ENCODE measurements around the gene ACTL6B.

ACTL6B gene

DNA sequence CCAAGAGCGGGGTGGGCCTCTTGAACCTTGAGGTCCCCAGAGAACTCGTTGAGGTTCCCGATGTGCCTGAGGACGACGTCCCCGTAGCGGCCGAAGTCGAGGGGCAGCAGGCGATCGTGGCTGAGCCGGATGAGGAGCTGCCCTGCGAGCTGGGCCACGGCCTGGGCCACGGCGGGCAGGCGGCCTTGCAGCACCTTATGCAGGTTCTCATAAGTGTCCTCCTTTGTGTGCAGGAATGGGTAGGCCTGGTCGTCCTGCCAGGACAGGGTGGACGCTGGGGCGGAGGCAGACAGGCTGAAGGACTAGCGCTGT, 29.1 kb downstream of the ACTL6B start:
- no peak for DNase-seq (ENCODE audit: low read depth in 3 of 3)

DNA sequence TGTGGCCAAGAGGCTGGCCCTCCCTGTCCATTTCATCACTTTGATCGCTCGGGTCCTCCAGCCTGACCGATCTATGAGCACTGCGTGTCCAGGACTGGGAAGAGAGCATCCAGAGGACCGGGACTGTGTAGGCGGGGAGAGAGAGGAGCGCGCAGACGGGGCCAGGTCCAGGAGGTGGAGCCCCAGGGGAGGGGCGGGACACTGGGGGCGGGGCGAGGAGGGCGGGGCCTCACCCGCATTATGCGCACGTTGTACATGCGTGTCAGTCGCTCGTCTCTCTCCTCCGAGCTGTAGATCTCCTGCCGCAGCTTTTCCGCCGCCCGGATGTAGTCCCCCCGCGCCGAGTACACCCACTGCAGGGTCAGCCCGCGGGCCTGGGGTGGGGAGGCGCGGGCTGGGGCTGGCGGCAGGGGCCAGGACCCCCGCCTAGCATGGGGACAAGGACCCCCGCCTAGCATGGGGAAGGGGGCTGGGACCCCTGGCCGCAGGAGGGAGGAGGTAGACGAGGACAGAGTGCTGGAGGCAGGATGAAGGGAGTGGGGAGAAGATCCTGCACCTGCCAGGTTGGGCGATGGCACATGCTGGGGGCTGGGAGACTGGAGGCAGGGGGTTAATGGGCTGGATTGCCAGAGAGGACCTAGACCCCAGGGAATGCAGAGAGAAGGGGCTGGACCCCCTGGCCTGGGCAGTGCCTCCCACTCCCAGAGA, 29.6 kb downstream of the ACTL6B start:
- DNase-seq (ENCODE audit: low read depth in 3 of 3): peak; percentile 77 to 90 (median 78)

DNA sequence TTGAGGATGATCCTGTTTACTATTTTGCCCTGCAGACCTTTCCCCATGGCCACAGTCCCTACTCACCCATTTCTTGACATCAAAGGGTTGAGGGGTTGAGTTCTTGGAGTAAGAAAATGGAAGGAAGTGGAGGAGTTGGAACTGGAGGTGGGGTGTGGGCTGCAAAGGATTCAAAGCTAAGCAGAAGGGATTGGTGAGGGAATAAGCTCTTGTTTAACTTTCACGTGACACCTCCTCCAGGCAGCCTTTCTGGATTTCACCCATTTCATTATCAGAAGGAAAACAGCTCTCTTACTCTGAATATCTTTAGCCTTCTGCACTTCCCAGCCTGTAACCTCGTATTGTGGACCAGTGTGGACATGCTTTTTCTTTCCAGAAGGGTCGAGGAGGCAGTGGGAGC, 30.2 kb downstream of the ACTL6B start:
- DNase-seq (ENCODE audit: low read depth in 3 of 3): no peak

DNA sequence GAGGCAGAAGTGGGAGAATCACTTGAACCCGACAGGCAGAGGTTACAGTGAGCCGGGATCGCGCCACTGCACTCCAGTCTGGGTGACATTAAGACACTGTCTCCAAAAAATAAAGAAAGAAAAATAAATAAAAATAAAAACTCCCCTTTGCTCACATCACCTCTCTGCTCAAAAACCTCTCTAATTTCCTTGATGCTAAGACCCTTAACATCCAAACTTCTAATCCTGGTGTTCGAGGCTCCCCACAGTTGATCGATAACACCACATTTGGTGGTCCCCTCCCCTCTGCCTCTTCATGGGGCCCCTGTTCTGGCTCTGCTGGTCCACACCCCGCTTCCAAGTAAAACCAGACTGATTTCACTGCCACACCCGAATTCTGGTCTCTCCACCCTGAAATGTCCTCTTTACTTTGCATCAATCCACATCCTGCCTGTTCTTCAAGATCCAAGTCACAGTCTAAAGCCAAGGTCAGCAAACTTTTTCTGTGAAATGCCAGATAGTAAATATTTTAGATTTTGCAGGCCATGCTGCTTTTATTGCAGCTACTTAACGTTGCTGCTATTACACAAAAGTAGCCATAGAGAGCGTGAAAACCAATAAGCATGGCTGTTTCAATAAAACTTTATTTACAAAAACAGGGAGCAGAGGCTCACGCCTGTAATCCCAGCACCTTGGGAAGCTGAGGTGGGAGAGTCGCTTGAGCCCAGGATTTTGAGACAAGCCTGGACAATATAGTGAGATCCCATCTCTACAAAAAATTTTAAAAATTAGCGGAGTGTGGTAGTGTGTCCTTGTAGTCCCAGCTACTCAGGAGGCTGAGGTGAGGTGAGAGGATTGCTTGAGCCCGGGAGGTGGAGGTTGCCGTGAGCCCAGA, 32.1 kb downstream of the ACTL6B start:
- no peak for DNase-seq (ENCODE audit: low read depth in 3 of 3)

DNA sequence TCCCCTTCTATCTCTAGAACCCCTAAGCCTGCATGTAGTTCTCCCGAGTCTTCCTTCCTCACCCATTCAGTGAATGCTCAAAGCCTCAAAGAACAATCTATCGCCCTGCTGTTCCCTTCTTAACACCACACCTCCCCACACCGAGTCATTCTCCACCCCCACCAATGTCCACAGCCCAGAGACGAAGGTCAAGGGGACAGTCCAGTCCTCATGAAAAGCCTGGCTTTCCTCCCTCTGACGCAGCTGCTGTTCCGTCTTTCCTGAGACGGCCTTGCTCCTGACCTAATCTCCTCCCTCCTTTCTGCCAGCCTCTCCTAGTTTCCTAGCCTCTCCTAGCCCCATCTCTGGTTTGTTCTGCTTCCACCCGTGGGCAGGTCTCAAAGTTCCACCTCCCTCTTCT, 34.7 kb downstream of the ACTL6B start:
- DNase-seq (ENCODE audit: low read depth in 3 of 3): no peak

DNA sequence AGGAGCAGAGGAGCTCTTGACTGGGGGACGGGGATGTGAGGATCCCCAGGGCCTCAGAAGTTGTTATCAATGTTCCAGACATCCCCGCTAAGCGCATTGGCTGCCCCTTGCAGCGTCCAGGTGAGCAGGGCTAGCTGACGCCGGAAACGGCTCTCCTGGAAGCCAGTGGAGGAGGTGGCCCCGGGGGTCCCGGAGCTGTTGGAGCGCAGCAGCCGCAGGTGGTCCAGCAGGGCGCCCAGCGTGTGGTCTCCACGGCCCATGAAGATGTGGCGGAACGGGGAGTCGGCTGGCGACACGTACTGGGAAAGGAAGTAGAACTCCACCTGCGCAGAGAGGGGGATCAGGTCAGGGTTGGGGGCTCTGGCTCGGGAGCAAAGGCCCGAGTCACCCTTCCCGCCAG, 35.4 kb downstream of the ACTL6B start:
- no peak for DNase-seq (ENCODE audit: low read depth in 3 of 3)

DNA sequence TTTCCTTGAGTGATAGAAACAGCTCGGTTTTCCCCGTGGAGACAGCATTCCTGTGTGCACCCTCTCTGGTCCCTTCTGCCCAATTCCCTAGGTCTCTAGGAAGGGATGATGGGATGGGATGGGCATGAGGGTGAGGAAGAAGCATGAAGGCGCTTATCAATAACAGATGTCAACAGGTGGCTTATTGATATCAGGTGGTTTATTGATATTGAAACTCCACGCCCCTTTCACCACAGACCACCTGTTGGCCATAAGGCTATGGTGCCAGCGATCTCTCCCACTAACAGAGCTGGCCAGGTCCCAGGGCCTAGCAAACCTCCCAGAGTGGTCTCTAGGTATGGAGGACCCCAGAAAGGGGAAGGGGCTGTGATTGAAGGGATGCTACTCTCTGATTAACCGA, 36.0 kb downstream of the ACTL6B start:
- DNase-seq (ENCODE audit: low read depth in 3 of 3): no peak

DNA sequence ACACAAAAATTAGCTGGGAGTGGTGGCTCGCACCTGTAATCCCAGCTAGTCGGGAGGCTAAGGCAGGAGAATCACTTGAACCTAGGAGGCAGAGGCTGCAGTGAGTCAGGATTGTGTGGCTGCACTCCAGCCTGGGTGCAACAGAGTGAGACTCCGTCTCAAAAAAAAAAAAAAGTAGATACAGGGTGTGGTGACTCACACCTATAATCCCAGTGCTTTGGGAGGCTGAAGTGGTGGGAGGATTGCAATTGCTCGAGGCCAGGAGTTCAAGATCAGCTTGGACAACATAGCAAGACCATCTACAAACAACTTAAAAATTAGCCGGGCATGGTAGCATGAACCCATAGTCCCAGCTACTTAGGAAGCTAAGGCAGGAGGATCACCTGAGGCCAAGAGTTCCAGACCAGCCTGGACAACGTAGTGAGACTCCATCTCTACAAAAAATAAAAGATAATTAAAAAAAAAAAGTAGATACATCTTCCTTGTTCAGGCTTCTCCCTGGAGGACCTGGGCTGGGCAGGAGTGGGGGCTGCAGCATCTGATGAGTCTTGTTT, 41.9 kb downstream of the ACTL6B start:
- DNase-seq (ENCODE audit: low read depth in 3 of 3): no peak

DNA sequence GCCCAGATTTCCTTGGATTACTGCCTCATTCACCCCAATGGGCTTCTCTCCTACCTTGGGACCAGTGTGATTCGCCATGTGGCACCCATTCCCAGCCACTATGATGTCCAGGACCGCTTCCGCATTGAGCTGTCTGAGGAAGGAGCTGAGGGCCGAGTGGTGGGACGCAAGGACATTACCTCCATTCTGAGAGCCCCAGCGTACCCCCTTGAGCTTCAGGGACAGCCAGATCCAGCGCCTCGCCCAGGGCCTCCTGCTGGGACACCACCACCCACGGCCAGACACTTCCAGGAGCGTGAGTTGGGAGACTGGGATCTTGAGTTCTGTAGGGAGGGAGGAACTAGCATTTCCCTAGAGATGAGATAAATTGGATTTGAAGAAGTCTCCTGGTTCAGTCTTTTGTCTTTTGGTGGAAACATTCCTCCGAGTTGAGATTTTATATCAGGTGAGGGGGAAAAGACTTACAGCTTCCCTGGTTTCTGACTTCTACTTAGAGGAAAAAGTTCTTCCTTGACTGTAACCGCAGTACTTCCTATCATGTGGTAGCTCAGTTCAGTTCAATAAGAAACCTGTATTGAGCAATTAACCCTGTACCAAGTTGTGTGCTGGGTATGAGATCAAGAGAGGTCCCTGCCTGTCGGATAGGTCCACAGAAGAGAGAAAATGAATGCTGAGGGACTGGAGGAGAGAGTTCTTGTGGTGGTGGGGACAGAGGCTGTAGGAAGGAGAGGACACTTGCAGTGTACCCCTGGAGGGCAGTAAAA, 42.7 kb downstream of the ACTL6B start:
- DNase-seq (ENCODE audit: low read depth in 3 of 3): no peak

DNA sequence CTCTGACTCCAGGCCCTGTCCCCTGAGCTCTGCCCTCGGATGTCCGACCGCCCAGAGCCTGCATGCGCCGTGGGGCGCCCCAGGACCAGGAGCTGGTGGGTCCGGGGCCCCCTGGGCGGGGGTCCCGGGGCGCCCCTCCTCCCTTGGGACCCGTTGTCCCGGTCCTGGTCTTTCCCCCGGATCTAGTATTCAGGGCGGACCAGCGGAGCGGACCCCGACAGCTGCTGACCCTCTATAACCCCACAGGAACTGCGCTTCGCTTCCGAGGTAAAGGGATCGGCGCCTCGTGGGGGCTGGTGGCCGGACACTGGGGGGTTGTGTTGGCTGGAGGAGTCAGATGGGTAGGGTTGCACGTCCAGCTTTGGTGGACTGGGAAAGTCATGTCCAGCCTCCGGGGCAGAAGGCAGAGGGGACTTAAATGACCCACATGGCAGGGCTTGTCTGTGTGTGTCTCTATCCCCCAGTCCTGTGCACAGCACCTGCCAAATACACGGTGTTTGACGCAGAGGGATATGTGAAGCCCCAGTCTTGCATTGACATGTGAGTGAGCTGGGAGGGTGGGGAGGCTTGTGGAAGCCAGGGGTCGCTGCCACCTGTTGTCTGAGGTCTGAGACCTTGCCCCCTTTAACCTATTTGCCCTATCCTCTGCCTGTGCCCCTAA, 43.4 kb downstream of the ACTL6B start:
- no peak for DNase-seq (ENCODE audit: low read depth in 3 of 3)

DNA sequence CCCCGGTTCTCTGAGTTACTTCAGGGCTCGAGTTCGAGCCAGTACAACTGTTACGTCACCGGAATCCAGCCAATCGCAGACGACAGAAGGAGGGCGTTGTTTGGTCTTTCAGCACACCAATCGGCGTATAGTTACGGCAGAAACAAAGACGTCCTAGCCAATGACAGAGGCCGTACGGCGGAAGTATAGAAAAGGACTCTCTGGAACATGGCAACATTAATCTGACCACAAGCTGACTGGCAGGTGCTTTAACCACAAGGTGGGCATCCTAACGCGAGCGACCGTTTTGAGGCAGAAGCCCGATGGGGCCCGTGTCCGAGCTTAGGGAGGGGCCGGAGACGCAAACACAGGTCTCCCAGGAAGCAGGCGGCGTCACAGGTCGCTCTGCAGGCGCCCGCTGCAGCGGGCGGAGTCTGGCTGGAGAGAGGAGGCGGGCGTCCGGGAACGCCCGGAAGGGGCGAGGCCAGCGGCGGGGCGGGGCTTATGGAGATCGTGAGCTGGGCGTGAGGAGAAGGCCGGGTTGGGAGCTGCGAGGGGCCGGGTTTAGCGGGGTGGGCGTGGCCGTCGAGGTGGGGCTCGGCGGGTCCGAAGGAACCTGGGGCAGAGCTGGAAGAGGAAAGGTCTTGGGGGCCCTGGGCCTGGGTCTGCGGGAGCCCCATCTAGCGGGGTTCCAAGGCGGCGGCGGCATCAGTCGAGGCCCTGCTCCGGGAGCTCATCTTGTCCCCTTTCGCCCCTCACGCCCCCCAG, 44.1 kb downstream of the ACTL6B start, which contains the start of gene MOSPD3:
MOSPD3 (plus strand) TSS at position 558 of the 747 bp plus-strand sequence. CDS start 252 bp downstream, outside the sequence.
- peak; percentile 96 to 98 (median 98) for DNase-seq (ENCODE audit: low read depth in 3 of 3)

DNA sequence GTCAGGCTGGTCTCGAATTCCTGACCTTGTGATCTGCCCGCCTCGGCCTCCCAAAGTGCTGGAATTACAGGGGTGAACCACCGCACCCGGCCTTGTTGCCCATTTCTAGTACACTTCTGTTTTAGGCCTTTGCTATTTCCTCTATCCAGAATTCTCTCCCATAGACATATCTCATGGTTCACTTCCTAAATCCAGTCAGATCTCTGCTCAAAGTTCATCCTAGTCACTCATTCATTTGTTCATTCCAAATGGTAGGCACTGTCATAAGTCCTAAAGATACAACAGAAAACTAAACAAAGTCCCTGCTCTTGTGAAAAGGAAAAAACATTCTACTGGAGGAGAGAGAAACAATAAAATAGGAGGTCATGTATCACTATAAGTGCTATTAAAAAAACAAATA, 46.3 kb downstream of the ACTL6B start:
- DNase-seq (ENCODE audit: low read depth in 3 of 3): no peak

DNA sequence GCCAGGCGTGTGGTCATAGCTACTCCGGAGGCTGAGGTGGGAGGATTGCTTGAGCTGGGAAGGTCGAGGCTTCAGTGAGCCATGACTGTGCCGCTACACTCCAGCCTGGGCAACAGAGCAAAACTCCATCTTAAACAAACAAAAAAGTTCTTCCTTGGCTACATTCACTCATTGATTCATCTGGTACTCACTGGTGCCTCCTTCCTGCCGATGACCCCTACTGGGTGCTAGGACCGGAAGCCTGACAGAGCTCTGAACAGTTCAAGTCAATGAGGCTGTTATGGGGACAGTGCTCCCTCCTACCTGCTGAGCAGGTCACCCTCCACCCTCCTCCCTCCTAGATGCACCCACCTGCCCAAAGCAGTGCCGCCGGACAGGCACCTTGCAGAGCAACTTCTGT, 49.1 kb downstream of the ACTL6B start:
- DNase-seq (ENCODE audit: low read depth in 3 of 3): no peak

DNA sequence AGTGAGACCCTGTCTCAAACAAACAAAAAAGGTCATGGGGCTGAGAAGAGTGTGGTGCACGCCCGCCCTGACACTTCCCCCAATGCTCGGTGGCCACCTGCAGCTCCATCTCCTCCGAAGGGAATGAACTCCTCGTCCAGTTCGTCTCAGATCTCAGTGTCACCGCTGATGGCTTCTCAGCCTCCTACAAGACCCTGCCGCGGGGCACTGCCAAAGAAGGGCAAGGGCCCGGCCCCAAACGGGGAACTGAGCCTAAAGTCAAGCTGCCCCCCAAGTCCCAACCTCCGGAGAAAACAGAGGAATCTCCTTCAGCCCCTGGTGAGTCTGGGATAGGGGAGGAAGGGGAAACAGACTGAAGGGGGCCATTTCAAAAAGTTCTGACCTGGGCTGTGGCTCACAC, 49.9 kb downstream of the ACTL6B start:
- DNase-seq (ENCODE audit: low read depth in 3 of 3): no peak

DNA sequence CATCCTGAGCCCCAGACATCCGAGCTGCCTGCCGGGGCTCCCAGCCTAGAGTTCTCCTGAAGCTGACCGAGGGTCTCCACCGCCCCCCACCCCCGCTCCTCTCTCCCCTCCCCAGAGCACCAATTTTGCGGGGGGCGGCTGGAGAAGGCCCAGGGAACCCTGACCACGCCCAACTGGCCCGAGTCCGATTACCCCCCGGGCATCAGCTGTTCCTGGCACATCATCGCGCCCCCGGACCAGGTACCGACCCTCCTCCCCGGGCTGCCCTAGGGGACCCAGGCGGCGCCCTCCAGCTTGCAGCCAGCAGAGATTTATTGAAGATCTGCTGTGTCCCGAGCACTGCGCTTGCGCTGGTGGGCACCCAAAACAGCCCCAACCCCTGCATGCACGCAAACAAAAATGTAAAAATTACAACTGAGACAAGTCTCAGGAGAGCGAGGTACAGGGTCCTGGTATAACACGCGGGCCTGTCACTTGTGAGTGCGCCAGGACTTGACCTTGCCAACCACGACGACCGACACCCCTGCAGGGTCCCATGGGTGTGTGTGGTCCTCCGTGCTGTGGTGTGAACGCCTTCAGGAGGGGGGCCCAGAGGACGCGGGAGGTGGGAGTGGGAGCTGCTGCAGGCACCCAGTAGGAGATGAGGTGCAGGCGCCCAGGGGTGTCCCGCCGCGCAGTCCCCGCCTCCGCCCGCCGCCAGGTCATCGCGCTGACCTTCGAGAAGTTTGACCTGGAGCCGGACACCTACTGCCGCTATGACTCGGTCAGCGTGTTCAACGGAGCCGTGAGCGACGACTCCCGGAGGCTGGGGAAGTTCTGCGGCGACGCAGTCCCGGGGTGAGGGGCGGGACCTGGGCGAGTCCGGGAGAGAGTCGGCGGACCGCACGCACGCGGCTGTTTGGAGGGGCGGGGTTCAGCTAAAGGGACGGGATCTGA, 51.0 kb downstream of the ACTL6B start:
- DNase-seq (ENCODE audit: low read depth in 3 of 3): peak in 1 of 3 experiments; percentile 52

DNA sequence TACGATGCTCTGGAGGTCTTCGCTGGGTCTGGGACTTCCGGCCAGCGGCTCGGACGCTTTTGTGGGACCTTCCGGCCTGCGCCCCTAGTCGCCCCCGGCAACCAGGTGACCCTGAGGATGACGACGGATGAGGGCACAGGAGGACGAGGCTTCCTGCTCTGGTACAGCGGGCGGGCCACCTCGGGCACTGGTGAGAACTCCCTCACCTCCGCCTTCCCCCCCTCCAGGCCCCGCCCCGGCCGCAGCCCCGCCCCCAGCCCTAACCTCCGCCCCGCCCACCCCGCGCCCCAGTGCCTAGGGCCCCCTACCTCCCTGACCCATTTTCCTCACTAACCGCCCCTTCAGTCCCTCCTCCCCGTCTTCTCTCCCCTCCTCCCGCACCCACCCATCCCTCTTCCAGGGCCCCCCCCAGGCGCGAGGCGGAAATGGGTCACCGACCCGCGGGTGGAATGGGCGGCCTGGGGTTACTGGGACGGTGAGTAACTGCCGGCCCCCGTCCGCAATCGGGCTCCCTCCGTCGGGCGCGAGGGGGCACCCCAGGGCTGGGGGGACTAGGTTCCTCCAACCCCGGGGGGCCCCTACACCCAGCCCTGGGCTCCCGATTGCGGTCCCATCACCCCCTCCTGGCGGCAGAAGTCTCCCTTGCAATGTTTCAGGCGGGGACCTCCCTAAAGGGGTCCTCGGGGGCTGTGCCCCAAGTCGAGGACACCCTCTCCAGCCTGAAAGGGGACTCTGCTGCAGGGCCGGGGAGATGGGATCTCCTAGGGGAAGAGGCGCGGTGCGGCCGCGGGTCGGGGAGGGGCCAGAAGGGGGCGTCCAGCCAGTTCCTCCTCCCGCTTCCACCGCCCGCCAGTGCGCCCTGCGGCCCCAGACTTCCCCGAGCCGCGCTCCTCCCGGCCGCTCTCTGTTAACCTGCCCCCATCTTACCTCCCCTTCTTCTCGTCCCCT, 51.9 kb downstream of the ACTL6B start:
- peak in 2 of 3 experiments; percentile 36 to 76 for DNase-seq (ENCODE audit: low read depth in 3 of 3)

DNA sequence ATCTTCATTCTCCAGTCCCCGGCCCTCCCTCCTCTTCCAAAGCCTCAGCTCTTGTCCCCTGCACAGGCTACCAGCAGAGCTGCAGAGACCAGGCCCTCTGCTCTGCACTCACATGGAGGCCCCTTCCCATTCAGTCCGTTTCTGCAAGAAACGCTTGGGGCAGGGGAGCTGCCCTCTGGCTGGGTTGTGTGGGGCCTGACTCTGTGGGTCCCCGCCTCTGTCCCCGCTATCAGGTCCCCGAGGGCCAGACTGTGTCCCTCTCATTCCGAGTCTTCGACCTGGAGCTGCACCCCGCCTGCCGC, 52.6 kb downstream of the ACTL6B start:
- no peak for DNase-seq (ENCODE audit: low read depth in 3 of 3)

DNA sequence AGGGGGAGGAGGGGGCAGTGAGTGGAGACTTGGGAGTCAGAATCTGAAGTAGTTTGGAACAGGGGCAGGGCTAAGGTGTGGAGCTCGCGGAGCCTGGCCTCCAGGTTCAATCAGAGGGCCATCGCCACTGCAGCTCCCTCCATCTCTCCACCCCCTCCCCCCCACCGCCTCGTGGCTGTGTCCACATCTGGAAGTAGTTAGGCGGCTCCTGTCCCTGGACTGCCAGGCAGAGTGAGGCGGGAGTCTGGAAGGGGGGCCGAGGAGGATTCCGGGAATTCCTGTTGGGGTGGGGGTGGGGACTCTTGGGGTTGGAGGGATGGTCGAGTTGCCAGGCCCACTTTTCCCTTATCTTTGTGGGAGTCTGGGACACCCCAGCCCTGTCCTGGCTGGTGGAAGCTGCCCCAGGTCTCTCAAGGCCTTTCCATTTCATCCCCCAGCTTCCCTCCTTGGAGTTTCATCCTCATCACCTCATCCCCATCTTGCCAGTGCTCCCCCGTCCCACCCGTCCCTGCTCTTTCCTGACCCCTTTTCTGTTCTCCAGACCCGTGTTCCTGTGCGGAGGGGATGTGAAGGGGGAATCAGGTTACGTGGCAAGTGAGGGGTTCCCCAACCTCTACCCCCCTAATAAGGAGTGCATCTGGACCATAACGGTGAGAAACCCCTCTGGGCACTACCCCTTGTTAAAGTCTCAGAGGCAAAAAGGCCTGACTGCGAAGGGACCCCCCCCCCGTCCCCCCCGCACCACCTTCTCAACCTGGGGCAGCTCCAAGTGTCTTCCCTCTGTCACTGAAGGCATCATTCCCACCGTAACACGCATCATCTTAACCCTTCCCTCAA, 53.1 kb downstream of the ACTL6B start:
- DNase-seq (ENCODE audit: low read depth in 3 of 3): no peak
